Measurements from ENCODE around the gene ABHD17A. TPM values are rescaled to one million over a fixed set of nuclear protein-coding genes. Genes with fewer than 3 reads are reported as not detected.

ABHD17A gene
- total RNA-seq, 1 experiment from 2014 or later = 60.7 TPM

- Mint-ChIP-seq H3K9me3 (no peaks in the 10 kb centered on the region), H3K27ac (no peak overlapping the region), H3K27me3 (ENCODE audit: low read depth) (no peaks in the 10 kb centered on the region), H3K36me3 (peaks cover 4% of the 10 kb centered on the region), H3K4me3 (no peak overlapping the region), H3K4me1 (peaks cover 16% of the 10 kb centered on the region)
- DNase-seq (ENCODE audit: low spot score) = no peak
- TF ChIP-seq PRDM15 (CRISPR knock-in tag; IDR thresholded peaks at IDR 0.05) = no peak
- TF ChIP-seq HMGXB4 (CRISPR knock-in tag; IDR thresholded peaks at IDR 0.05) = no peak
- no peak for TF ChIP-seq GRHL2 (CRISPR knock-in tag; IDR thresholded peaks at IDR 0.05; ENCODE audit: insufficient replicate concordance, severe bottlenecking)
- no peak for TF ChIP-seq GTF2I (CRISPR knock-in tag; conservative IDR thresholded peaks at IDR 0.05)
- TF ChIP-seq TP53 (CRISPR knock-in tag; IDR thresholded peaks at IDR 0.05) = no peak
- no peak for TF ChIP-seq ZSCAN18 (CRISPR knock-in tag; IDR thresholded peaks at IDR 0.05)
- no peak for TF ChIP-seq ATF6 (CRISPR knock-in tag; IDR thresholded peaks at IDR 0.05)
- ChIA-PET POLR2A (no interaction called here), CTCF (interaction anchor here (0.6 kb wide), 1 partner anchor 74 kb away, joined by 4 read pairs; no protein-coding TSS in a partner anchor)
- ATAC-seq = no peak
Measured at GRCh38 chr19:1871630-1872029, 13.7 kb downstream of the ABHD17A start.

GRCh38 chr19:1871140-1871597, 14.1 kb downstream of the ABHD17A start:
- Mint-ChIP-seq H3K4me3 (no peak overlapping the region), H3K27me3 (ENCODE audit: low read depth) (no peaks in the 10 kb centered on the region), H3K27ac (no peak overlapping the region), H3K36me3 (peaks cover 4% of the 10 kb centered on the region), H3K4me1 (peaks cover 16% of the 10 kb centered on the region), H3K9me3 (no peaks in the 10 kb centered on the region)
- DNase-seq (ENCODE audit: low spot score) = no peak
- ATAC-seq = no peak
- CTCF ChIA-PET = interaction anchor here (0.6 kb wide), 1 partner anchor 75 kb away, joined by 4 read pairs; no protein-coding TSS in a partner anchor
- TF ChIP-seq E2F1 (CRISPR knock-in tag; IDR thresholded peaks at IDR 0.05) (no peak), ZNF671 (CRISPR knock-in tag; IDR thresholded peaks at IDR 0.05) (no peak), SOX15 (CRISPR knock-in tag; IDR thresholded peaks at IDR 0.05) (no peak), NR1H2 (CRISPR knock-in tag; IDR thresholded peaks at IDR 0.05) (no peak), IRF2 (CRISPR knock-in tag; IDR thresholded peaks at IDR 0.05; ENCODE audit: borderline replicate concordance, low read depth) (no peak), CTCF (IDR thresholded peaks at IDR 0.05) (no peak), CREM (CRISPR knock-in tag; IDR thresholded peaks at IDR 0.05) (no peak), ATF6 (CRISPR knock-in tag; IDR thresholded peaks at IDR 0.05) (no peak), NFYB (CRISPR knock-in tag; conservative IDR thresholded peaks at IDR 0.05; ENCODE audit: low read depth) (no peak), ETV6 (CRISPR knock-in tag; IDR thresholded peaks at IDR 0.05) (no peak), EMX1 (CRISPR knock-in tag; IDR thresholded peaks at IDR 0.05) (no peak), ZNF423 (CRISPR knock-in tag; IDR thresholded peaks at IDR 0.05) (no peak)
- POLR2A ChIA-PET = no interaction called here
